Measurements from ENCODE around the gene RPL12. TPM values are rescaled to one million over a fixed set of nuclear protein-coding genes. Genes with fewer than 3 reads are reported as not detected.

Gene RPL12
- total and polyA plus RNA-seq, 4 donors = 289 to 829 (median 485) TPM

DNA sequence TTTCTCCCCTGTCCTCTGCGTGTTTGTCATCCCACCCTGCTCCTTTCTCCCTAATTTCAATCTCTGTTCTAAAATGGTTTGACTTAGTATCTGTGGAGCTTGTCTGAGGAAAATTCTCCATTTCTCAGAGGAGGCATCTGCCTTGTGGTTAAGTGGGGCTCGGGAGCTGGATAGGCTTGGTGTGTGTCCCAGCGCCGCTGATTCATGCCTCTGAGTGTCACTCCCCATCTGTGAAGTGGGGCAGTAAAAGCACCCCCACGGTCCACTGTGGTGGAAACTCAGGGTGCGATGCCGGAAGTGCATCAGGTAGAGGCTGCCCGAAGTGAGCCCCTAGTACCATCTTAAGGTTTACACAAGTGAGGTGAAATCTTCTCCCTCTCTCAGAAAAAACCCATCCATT, 37.7 kb upstream of the RPL12 start:
- Histone ChIP-seq H3K9me3 (ENCODE audit: control insufficient read depth in 4 of 4, low read length in 3 of 4) (no peaks in the 10 kb centered on the region), H3K36me3 (ENCODE audit: control insufficient read depth in 4 of 4, insufficient read depth in 3 of 4, low read depth in 1 of 4, low read length in 3 of 4) (peaks cover 9 to 66% (median 25%) of the 10 kb centered on the region in 4 donors), H3K27me3 (ENCODE audit: control insufficient read depth in 4 of 4, insufficient read depth in 4 of 4, low read length in 3 of 4) (no peaks in the 10 kb centered on the region), H3K27ac (ENCODE audit: low read depth in 1 of 2, low read length in 2 of 2) (no peak overlapping the region), H3K9ac (ENCODE audit: low read depth in 1 of 2, low read length in 2 of 2) (no peak overlapping the region), H3K4me1 (ENCODE audit: control insufficient read depth in 4 of 4, insufficient read depth in 4 of 4, low read length in 3 of 4) (no peaks in the 10 kb centered on the region), H3K4me3 (ENCODE audit: low read depth in 1 of 3, low read length in 3 of 3) (no peak overlapping the region)
- DNase-seq (ENCODE audit: low spot score) = no peak
- WGBS = 90% methylated on average over 8 of the region's 8 CpGs
- TF ChIP-seq ZBTB33 (IDR thresholded peaks at IDR 0.05) (no peak), TAF1 (conservative IDR thresholded peaks at IDR 0.05) (no peak), JUND (IDR thresholded peaks at IDR 0.05) (no peak), RAD21 (IDR thresholded peaks at IDR 0.05) (no peak), SP1 (IDR thresholded peaks at IDR 0.05) (no peak), EGR1 (IDR thresholded peaks at IDR 0.05; ENCODE audit: low read depth in 2 of 2) (no peak), GABPA (IDR thresholded peaks at IDR 0.05 in 1 of 2, conservative IDR thresholded peaks at IDR 0.05 in 1 of 2) (no peak), YY1 (IDR thresholded peaks at IDR 0.05) (no peak), RXRA (IDR thresholded peaks at IDR 0.05) (no peak), HNF4G (IDR thresholded peaks at IDR 0.05) (no peak), HNF4A (conservative IDR thresholded peaks at IDR 0.05) (no peak), REST (IDR thresholded peaks at IDR 0.05) (no peak), NR2F2 (IDR thresholded peaks at IDR 0.05) (no peak), FOXA2 (IDR thresholded peaks at IDR 0.05) (no peak), FOXA1 (IDR thresholded peaks at IDR 0.05) (no peak)
- TF ChIP-seq, protein P1, sequence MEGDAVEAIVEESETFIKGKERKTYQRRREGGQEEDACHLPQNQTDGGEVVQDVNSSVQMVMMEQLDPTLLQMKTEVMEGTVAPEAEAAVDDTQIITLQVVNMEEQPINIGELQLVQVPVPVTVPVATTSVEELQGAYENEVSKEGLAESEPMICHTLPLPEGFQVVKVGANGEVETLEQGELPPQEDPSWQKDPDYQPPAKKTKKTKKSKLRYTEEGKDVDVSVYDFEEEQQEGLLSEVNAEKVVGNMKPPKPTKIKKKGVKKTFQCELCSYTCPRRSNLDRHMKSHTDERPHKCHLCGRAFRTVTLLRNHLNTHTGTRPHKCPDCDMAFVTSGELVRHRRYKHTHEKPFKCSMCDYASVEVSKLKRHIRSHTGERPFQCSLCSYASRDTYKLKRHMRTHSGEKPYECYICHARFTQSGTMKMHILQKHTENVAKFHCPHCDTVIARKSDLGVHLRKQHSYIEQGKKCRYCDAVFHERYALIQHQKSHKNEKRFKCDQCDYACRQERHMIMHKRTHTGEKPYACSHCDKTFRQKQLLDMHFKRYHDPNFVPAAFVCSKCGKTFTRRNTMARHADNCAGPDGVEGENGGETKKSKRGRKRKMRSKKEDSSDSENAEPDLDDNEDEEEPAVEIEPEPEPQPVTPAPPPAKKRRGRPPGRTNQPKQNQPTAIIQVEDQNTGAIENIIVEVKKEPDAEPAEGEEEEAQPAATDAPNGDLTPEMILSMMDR (IDR thresholded peaks at IDR 0.05; ENCODE audit: low read depth, low read length, missing input control) = no peak
- TF ChIP-seq, protein P2, sequence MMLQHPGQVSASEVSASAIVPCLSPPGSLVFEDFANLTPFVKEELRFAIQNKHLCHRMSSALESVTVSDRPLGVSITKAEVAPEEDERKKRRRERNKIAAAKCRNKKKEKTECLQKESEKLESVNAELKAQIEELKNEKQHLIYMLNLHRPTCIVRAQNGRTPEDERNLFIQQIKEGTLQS (IDR thresholded peaks at IDR 0.05) = no peak
- TF ChIP-seq, protein P3, sequence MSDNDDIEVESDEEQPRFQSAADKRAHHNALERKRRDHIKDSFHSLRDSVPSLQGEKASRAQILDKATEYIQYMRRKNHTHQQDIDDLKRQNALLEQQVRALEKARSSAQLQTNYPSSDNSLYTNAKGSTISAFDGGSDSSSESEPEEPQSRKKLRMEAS (IDR thresholded peaks at IDR 0.05) = no peak
